HG03571 (cell line): Measurements from ENCODE around the gene SHANK1.
"Not testable (repeated sequence)": the region's sequence is repeated elsewhere in the genome, so short reads cannot be mapped to it uniquely, and the experiment has no call there.

Source experiments
- ATAC-seq: cut with Tn5 transposase; IDR thresholded peaks from one replicate; pipeline ENCODE4 v1.9.1; 2021; ENCODE audit not compliant: unreplicated experiment

The SHANK1 gene

DNA sequence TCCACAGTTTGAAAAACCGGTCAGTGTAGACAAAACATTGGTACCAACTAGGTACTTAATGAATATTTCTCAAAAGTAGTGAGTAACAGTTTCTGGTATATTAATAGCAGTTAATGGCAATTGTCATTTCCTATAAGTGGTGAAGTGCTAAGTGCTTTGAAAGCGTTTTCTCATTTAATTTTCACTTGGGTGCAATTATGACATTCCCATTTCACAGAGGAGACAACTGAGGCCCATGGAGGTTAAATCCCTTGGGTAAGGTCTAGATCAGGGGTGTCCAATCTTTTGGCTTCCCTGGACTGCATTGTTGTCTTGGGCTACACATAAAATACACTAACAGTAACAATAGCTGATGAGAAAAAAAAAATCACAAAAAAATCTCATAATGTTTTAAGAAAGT, 79.2 kb downstream of the SHANK1 start:
- no peak for ATAC-seq

DNA sequence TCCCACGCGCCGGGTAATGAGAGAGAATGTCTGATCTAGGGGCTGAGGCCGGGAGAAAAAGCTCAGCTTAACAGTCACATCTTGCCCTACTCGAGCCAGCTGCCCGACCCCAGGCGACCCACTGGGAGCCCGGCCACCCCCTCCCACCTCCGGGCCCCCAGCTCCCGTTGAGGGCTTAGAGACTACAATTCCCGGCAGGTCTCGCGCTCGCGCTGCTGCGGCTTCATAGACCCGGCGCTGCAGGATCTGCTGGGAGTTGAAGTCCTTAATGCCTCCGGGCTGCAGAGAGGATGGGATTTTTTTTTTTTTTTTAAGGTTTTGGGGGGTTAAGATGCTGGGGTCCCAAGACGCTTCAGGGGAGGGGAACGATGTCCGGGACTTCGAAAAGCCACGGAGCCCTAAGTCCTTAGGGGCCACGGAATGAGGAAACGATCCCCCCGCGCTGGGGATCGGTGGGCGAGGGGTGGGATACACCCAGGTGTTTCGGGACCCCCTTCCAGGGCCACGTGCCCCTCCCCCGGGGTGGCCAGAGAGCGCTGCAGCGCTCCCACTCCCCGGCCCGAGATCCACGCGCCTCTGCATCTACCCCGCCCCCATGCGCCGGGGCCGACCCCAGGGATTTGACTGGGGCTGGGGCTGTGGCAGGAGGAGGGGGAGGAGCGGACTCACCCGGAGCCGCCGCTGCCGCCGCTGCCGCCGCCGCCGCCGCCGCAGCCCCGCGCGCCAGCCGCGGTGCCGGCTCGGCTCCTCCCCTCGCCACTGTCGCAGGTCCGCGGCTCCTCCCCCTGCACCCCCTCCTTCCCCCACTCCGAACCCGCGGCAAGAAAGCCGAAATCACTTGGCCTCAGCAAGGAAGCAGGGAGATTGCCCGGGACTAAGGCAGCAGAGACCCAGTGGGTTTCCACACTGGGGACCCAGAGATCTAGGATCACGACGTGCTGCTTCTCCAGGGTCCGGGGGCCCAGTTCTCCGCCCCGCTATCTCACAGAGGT, 80.2 kb downstream of the SHANK1 start, which contains the start of gene SYT3:
SYT3 (minus strand) TSS at position 761 of the 992 bp plus-strand sequence. CDS start 2,470 bp downstream, outside the sequence.
- ATAC-seq, result no peak

DNA sequence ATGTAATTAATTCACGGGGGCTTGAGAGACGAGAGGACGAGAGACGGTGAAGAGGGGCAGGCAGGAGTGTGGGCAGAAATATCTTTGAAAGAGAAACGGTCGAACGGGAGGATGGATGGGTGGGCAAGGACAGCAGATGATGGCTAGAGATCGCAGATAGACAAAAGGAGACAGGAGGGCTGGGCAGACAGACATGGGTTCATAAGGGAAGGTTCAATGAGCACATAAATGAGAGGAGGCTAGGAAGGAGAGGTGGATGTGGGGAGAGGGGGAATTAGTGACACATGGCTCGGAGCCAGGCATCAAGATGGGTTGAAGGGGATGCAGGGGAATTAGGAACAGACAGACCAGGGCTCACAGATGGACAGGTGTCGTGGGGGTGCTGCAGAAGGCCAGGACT, 81.0 kb downstream of the SHANK1 start:
- no peak for ATAC-seq

DNA sequence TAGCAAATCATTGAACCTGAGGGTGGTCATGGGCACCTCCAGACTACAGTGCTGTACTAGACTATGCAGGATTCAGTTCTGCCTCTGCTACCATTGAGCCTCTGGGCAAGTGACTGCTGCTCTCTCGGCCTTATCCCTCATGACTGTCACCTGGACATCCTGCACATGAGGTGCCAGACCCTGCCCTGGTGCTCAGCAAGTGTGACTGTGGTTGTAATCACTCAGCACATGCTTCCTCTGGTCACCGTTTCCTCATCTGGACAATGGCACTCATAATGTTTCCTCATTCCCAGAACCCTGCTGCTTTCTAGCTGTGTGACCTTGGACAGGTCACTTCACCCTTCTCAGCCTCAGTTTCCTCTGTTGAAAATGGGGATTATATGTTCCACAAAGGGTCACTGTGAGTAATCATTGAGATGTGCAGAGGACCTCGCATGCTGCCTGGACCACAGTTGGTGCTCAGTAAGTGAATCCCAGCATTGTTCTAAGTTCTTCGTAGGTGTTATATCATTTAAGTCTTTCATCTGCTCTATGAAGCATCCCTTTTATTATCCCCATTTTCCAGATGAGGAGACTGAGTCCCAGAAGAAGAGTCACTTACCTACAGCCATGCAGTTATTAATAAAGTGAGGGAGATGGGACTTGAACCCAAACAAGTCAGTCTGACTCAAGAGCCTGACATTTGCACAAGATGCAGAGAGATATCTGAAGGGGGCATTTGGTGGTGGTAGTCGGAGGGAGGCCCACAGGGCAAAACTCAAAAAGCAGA, 83.1 kb downstream of the SHANK1 start:
- ATAC-seq, result no peak

DNA sequence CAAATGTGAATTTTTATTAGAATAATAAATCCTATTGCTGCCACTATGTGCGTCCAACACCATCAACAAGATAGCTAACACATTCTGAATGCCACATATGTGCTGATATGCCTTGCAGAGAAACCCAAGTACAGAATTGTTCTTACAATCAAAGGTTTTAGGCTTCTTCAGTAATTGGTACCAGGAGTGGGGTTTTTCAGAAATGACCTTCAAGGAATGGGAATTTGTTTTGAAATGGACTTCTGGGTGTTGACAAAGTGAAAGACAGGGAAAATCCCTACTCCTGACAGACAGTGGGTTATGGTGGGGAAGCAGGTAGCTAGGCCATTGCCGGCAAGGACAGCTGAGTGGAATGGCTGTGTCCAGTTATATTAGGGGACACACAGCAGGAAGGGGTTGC, 85.6 kb downstream of the SHANK1 start:
- ATAC-seq, result no peak

DNA sequence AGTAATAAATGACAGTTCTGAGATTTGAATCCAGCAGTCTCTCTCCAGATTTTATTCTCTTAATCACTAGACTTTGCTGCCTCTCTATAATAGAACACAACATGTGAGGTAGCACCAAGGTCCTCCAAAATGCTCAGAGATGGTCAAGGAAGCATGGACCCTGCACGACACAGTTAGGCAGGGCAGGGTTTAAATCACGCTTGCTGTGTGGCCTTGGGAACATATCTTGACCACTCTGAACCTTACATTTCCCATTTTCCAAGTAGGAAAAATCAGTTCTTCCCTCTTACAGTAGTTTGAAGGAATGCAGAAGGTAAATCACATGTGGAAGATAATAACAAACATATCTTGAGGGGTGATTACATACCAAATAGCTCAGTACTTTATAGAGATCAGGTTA, 86.2 kb downstream of the SHANK1 start:
- ATAC-seq, result no peak

DNA sequence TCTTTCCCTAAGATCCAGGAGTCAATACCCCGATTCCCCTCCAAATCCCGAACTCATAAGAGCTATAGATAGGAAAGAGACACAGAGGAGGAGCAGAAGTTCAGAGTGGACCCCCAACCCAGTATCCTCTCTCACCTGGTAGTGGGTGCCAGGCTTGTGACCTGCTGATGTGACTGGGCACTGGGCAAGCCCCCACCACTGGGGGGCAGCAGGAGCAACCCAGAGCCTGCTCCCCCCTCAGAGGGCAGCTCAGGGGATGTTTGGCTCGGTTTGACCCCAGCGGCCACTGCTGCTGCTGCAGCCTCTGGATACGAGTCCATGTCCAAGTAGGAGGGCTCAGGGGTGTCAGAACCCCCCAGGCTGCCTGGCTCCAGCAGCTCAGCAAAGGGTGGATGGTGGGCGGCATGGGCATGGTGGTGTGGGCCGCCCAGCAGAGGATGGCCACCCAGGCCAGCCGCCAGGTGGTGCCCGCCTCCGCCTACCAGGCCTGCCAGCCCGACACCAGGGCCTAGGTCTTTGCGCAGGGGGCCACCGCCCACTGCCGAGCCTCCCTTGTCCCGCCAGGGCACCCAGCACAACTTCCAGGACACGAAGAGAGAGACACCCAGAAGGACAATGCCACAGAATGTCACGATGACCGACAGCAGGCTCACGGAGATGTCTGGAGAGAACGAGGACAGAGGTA, 87.3 kb downstream of the SHANK1 start:
- ATAC-seq, result no peak

DNA sequence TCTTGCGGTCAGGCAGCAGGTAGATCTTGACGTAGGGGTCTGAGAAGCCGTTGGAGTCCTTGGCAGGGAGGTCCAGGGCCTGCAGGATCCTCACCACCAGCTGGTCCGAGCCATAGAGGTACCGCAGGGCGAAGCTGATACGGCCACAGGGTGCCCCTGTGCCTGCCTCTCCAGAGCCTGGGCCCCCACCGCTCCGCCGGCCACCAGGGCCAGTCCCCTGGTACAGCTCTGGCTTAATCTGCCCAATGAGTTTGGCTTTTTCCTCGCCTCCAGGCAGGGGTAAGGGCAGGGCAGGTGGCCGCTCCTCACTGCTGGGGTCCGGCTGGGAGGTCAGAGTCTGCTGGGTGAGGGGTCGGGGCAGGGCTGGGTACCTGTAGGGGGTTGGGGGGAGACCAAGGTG, 89.8 kb downstream of the SHANK1 start:
- ATAC-seq, result no peak

DNA sequence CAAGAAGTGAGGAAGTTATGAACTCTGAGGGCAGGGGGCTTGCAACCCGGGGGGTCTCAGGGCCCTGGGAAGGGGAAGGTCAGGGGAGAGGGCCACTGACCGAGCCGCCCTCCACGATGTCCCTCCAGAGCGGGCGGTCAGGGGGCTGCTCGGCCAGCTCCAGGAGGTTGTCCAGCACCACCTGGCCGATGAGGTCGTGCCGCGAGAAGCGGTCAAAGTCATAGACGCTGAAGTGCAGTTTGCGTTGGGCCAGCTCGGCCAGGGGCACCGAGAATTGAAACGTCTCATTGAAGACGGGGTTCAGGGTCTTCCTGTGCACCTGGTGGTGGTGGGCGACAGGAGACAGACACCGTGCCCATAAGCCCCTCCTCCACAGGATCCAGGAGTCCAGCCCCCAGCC, 90.4 kb downstream of the SHANK1 start:
- no peak for ATAC-seq

DNA sequence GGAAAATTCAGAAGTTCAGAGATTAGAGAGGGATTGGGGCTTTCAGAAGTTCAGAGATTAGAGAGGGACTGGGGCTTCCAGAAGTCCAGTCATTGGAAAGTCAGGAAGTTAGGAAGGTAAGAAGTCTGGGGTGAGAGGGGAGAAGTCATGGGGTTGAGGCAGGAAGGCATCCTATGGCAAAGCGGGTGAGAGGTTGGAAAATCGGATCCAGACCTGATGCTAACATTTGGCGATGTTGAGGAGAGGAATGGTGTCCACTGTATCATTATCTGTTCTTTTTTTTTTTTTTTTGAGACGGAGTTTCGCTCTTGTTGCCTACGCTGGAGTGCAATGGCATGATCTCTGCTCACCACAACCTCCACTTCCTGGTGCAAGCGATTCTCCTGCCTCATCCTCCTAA, 91.1 kb downstream of the SHANK1 start:
- no peak for ATAC-seq

DNA sequence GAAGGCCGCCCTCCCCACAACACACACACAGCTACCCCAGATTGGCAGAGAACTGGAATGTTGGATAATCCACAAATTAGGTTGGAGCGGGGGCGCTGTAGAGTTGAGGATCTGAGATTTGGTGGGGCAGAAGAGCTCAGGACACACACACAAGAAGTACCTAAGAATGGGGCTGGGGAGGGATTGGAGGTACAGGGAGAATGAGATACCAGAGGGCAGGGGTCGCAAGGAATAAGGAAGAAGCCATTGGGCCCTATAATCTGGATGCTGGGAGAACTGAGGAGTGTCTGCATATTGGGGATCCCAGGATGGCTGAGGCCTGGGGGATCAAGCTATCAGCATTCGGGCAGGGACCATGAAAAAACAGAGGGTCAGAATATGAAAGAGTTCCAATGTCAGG, 91.5 kb downstream of the SHANK1 start:
- no peak for ATAC-seq

DNA sequence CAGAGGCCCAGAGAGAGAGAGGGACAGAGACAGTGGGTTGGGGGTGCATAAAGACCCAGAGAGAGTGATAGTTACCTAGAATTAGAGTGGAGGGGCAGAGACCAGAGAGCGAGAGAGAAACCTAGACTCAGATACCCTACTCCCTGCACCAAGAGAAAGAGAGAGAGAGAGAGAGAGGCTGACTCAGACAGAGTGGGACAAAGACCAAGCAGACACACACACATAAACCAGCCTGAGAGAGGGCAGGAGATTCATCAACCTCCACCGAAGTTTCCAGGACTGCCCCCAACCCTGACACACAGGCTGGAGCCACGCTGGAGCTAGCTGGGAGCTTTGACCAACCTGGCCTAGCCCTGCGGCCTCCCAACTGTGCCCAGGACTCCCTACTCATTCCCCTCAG, 92.8 kb downstream of the SHANK1 start:
- ATAC-seq, result no peak

DNA sequence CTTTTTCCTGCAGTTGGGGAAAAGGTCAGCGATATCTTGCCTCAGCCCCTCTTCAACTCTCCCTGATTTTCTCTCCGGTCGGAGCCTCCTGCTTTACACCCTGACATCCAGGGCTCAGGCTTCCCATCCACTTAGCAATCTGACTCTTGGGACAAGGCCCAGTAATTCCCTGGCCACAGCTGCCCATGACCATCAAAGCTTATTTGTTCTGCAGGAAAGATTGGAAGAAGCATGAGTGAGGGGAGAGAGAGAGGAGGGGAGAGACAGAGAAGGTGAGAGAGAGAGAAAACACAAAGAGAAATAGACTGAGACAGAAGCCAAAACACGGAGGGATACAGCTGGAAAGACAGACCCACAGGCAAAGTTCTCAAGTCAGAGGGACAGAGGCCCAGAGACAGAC, 93.6 kb downstream of the SHANK1 start:
- ATAC-seq, result no peak

DNA sequence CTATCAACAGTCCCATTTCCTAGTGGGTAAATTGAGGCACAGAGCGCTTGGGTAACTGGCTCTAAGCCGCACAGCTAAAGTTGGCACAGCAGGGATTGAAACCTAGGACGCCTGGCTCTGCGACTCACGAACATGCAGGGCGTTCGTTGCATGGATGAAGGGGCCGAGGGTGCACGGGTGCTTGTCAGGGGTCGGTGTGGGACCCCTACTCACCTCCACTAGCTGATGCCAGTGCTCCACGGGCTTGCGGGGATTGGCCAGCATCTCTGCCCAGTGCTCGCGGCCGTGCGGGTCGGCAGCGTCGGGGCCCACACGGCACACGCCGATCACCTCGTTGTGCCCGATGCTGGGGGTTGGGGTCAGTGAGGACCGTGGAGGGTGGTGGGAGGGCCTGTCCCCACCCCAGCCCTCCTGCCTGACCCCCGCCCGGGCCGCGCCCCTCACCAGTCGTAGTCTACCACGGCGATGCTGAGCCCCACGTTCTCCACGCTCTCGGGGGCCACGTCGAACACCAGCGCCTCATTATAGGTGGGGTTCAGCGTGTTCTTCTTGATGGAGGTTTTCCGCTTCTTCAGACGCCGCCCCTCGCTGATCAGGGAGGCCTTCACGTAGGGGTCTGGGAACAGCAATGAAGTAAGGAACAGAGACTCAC, 94.5 kb downstream of the SHANK1 start:
- ATAC-seq, result no peak

DNA sequence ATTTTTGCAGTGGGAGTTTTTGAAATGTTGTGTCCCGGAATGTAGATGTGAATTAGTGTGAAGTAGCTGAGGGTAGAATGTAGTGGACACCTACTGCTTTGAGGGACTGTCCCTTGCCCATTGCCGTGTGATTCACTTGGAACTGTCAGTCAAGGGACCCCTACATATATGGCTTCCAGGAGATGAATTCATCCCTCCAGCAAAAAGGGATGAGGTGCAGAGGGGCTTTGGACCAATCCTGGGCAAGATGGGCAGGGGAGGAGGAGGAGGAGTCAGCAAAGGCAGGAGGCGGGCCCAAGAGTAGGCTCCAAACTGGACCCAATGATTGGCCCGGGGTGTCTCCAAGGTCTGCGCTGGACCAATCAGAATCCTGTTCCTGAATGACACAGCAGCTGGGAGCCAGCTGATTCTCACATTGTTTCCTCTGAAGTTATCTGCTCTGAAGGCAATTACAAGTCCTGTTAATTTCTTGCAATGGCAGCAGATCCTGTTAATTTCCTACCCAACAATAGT, 99.2 kb downstream of the SHANK1 start:
- not testable (repeated sequence) for ATAC-seq

DNA sequence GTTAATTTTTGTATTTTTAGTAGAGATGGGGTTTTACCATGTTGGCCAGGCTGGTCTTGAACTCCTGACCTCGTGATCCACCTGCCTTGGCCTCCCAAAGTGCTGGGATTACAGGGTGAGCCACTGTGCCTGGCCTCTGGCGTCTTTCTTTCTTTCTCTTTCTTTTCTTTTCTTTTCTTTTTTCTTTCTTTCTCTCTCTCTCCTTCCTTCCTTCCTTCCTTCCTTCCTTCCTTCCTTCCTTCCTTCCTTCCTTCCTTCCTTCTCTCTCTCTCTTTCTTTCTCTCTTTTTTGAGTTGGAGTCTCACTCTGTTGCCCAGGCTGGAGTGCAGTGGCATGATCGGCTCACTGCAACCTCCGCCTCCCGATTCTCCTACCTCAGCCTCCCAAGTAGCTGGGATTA, 100.4 kb downstream of the SHANK1 start:
- not testable (repeated sequence) for ATAC-seq

DNA sequence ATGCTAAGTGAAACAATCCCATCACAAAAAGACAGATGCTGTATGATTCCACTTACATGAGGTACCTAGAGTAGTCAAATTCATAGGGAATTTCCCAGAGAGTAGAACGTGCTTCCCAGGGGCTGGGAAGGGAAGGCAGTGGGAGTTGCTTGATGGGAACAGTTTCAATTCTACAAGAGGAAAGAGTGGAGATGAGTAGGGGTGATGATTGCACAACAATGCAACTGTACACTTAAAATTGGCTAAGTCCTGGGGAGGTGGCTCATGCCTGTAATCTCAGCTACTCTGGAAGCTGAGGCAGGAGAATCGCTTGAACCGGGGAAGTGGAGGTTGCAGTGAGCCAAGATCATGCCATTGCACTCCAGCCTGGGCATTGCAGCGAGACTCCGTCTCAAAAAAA, 101.2 kb downstream of the SHANK1 start:
- ATAC-seq, result not testable (repeated sequence)

DNA sequence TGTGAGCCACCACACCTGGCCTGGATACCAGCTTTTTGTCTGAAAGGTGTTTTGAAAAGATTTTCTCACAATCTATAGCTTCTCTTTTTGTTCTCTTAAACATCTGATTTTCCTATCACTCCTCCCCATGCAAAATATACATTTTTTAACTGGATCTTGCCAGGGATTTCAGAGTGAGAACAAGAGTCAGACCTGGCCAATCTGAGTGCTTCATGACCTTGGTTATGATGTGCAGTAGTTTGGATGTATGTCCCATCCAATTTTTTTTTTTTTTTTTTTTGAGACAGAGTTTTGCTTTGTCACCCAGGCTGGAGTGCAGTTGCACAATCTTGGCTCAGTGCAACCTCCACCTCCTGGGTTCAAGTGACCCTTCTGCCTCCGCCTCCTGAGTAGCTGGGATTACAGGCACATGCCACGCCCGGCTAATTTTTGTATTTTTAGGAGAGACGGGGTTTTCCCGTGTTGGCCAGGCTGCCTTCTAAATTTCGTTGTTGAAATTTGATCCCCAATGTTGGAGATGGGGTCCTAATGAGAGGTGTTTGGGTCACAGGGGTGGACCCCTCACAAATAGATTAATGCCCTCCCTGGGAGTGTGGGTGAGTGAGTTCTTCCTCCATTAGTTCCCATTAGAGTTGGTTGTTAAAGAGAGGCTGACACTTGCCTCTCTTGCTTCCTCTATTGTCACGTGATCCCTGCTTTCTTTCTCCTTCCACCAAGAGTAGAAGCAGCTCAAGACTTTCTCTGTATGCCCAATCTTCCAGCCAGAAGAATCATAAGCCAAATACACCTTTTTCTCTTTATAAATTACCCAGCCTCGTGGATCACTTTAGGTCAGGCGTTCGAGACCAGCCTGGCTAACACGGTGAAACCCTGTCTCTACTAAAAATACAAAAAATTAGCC, 106.8 kb downstream of the SHANK1 start:
- not testable (repeated sequence) for ATAC-seq
